Esophagus muscularis mucosa (tissue), 3 donors: ENCODE results near the gene CFAP141.

Experiments
- POLR2A ChIP-seq: fragments of 450-650 bp; IDR thresholded peaks from one replicate; pipeline ENCODE4 v1.6.1; 2017; ENCODE audit warnings: antibody characterized with exemption, moderate library complexity, mild to moderate bottlenecking, low read depth
- POLR2AphosphoS5 ChIP-seq, 2 donors: sonication (generic); formaldehyde crosslinking; IDR thresholded peaks; one replicate each; pipeline ENCODE4 v1.6.1; 2017; ENCODE audit warnings: antibody characterized with exemption in 2 of 2
- TF ChIP-seq, protein P1 (sequence below), 3 experiments: fragments of 200-600 bp in 2 of 3; fragments of 450-650 bp in 1 of 3; sonication (generic) in 2 of 3; IDR thresholded peaks; one replicate each; pipeline ENCODE4 v1.5.1; 2017 to 2019; ENCODE audit warnings: antibody characterized with exemption in 3 of 3, mild to moderate bottlenecking in 2 of 3, moderate library complexity in 1 of 3

DNA sequence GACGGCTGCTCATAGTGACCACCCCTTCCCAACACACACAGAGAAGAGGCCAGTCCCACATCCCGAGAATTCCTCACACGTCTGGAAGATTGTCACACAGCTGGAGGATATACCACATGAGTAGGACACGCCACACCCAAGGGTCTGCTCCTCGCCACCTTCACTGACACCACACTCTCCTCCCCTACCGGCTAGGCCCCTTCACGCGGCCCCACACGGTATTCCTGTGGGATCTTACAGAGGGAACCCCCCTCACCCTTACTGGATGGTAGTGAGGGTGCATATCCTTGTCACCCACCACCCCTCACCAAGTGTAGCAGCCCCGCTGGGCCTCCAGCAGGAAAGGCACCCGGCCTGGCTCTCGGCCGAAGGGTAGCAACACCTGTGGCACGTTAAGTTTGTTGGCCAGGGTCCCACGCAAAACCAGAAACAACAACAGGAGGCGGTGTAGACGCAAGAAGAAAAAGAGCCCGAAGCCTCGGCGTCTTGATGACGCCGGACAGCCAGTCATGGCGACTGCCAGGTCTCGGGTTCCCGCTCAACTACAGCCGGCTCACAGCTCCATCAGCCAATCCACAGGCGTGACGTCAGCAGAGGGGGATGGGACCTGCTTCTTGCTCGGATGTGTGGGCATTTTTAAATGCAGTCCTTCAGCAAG, 51.5 kb downstream of the CFAP141 start, which contains the start of gene NUP210L:
- no peak for TF ChIP-seq POLR2A
- TF ChIP-seq POLR2AphosphoS5 (IDR thresholded peaks at IDR 0.05): peak in 1 of 2 donors; percentile 27
- TF ChIP-seq, protein P1, sequence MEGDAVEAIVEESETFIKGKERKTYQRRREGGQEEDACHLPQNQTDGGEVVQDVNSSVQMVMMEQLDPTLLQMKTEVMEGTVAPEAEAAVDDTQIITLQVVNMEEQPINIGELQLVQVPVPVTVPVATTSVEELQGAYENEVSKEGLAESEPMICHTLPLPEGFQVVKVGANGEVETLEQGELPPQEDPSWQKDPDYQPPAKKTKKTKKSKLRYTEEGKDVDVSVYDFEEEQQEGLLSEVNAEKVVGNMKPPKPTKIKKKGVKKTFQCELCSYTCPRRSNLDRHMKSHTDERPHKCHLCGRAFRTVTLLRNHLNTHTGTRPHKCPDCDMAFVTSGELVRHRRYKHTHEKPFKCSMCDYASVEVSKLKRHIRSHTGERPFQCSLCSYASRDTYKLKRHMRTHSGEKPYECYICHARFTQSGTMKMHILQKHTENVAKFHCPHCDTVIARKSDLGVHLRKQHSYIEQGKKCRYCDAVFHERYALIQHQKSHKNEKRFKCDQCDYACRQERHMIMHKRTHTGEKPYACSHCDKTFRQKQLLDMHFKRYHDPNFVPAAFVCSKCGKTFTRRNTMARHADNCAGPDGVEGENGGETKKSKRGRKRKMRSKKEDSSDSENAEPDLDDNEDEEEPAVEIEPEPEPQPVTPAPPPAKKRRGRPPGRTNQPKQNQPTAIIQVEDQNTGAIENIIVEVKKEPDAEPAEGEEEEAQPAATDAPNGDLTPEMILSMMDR (IDR thresholded peaks at IDR 0.05): no peak
